HG02870 (cell line): ENCODE results near the gene INSC.

Experiments used
- ATAC-seq: cut with Tn5 transposase; IDR thresholded peaks from one replicate; pipeline ENCODE4 v1.9.1; 2021; ENCODE audit warnings: mild to moderate bottlenecking, moderate library complexity; ENCODE audit not compliant: unreplicated experiment

The INSC gene

GRCh38 chr11:15180212-15180792, 65.6 kb downstream of the INSC start:
- ATAC-seq: peak; percentile 87

DNA sequence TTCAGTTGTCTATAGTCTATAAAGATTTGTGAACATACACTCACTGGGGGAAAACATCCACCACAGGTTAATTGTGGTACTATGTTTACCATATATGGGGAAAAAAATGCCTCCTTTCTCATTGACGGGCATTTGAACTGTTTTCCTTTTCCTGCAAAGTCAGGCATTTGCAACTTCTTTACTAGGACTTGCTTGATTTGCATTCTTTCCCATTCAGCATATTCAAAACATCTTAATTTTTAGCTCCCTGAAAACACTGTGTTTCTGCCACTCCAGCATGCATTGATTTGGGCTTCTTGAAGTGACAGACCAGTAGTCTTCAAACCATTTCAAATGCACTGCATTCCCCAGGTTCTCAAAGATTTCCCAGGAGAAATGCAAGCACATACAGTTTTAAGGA, 67.6 kb downstream of the INSC start:
- ATAC-seq: no peak

GRCh38 chr11:15185021-15185420, 70.3 kb downstream of the INSC start:
- no peak for ATAC-seq

GRCh38 chr11:15186146-15186545, 71.4 kb downstream of the INSC start:
- no peak for ATAC-seq

DNA sequence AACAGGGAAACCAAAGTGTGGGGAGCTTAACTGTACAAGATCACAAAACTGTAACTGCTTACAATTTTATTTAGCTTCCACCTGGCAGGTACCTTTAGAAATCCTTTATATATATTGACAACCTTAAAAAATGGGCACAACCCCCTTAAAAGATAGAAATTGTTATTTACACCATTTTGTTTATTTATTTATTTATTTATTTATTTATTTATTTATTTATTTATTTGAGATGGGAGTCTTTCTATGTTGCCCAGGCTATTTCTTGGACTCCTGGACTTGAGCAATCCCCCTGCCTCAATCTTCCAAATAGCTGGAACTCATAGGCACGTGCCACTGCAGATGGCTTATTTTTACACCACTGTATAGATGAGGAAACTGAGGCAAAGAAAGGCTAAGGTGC, 74.5 kb downstream of the INSC start:
- ATAC-seq: no peak

- ATAC-seq: no peak
These were observed 75.1 kb downstream of the INSC start for GRCh38 chr11:15189641-15190365.

DNA sequence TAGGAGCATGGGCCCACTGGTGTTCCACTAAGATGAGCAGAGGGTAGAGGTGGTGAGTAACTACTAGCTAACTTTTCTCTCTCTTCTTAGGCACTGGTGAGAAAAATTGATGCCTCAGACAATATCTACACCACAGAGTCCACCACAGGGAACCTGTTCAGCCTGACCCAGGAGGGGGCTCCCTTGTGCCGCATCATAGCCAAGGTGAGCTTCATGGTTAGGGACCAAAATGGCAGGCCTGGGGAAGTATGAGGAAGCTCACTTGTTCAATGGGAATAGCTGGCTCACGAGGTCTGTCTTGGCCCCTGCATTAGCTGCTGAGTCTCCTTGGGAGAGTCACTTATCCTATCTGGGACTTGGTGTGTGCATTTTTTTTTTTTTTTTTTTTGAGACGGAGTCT, 75.9 kb downstream of the INSC start:
- ATAC-seq: no peak

- no peak for ATAC-seq
These were observed 77.4 kb downstream of the INSC start for GRCh38 chr11:15192005-15192556.

GRCh38 chr11:15194671-15195415, 80.1 kb downstream of the INSC start:
- no peak for ATAC-seq

- no peak for ATAC-seq
These were observed 80.9 kb downstream of the INSC start for GRCh38 chr11:15195454-15196200.

GRCh38 chr11:15196704-15197103, 82.0 kb downstream of the INSC start:
- ATAC-seq: no peak

DNA sequence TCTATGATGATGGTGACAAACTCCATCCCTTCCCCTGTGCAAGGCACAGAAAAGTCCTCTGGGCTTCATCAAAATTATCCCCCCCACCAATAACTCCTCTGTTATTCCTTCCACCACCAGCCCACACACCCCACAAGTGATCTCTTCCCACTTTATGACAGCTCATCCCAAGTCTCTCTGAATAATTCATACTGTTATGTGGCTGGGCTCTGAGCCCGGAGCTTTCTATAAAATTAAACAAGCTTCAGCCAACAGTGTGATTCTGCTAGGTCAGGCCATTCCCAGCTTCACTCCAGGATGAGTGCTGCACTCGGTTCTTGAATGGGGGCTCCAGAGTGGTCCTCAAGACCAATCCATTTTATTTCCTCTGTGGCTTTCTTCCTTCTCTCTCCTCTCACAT, 83.0 kb downstream of the INSC start:
- ATAC-seq: no peak

DNA sequence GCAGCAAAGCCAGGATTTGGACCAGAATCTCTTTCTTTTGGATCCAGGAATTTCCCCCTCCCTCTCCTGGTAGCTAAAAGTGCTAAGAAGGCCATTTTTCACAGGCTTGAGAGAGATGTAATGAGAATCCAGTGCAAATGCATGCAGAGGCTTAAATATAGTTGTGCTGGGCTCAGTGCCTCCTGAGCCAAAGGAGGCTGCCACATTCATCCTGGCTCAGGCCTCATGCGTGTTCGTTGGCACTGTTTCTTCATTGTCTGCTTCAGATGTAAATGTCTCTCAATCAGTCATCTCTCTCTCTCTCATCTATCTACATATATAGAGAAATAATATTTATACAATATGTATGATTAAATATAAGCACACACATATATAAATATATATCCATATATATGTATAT, 83.6 kb downstream of the INSC start:
- no peak for ATAC-seq

DNA sequence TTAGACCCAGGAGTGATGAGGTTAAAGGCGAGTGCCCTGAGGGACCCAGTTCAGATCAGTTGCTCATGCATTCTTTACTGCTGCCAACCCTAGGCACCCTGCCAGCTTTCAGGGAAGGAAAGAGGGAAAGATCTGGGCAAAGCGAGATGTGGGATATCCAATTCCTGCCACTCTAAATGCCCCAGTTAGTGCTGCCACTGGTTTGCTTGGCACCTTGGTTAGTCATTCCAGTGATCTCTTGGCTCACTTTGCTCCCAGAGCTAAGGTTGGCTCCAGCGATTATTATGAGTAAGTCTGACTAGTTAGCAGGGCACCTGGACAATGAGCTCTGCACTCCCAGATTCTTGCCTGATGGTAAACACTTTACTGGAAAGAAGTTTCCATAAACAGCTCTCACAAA, 85.0 kb downstream of the INSC start:
- ATAC-seq: no peak

DNA sequence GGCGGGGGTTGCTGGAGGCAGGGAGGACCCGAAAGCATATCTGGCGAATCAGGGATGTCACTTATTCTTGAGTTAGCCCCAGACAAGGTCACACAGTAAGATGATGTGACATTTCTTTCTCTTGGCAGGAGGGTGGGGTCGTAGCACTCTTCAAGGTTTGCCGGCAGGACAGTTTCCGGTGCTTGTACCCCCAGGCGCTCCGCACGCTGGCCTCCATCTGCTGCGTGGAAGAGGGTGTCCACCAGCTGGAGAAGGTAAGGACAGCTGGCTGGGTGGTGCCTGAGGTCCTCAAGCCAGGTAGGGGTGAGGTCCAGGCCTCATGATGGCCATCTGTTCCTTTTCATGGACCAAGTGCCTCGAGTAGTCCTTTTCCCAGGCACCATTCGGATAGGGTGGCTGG, 86.0 kb downstream of the INSC start:
- no peak for ATAC-seq

DNA sequence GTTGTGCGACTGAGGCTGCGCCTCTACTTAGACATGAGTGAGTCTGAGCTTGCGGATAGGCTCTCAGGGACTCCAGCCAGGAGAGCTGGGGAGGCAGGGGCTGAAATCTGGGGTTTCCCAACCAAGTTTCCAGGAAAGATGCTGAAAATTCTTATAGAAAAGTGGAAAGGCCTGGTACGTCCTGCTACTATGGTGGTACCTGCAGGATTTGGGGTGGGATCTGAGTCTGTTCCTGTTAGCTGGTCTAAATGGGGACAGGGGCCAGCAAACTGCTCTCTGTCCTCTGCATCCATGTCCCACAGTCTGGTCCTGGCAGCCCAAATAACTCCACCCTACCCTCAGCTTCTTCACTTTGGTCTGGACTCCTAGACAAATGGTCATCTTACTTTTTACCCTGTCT, 86.9 kb downstream of the INSC start:
- ATAC-seq: no peak

- no peak for ATAC-seq
These were observed 87.9 kb downstream of the INSC start for GRCh38 chr11:15202626-15203025.

- ATAC-seq: no peak
These were observed 90.0 kb downstream of the INSC start for GRCh38 chr11:15204711-15205110.

DNA sequence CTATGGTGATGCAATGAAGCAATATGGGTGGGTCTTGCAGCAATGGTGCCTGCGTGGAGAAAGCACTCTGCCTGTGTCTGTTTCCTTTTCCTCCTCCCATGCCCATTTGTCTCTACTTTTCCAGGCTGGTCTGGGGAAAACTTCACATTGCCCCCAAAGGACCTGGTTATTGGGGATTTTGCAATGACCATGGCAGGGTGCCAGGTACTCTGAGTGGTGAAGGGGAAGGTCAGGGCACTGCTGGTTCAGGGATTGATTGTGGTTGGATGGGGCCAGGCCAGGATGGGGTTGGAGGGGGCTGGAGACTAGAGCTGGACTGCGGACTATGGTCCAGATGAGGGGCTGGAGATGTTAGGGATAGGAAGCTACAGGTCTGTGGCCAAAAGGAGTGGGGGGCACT, 92.1 kb downstream of the INSC start:
- ATAC-seq: no peak

- ATAC-seq: peak; percentile 90
These were observed 93.9 kb downstream of the INSC start for GRCh38 chr11:15208378-15209222.
